T-helper 22 cell (primary cell): ENCODE data around the gene ARID4B.
"Not testable (repeated sequence)": the region's sequence is repeated elsewhere in the genome, so short reads cannot be mapped to it uniquely, and the experiment has no call there.

Experiments used
- DNase-seq: peaks from one replicate; pipeline ENCODE4 v3.0.0-alpha.2; 2020; ENCODE audit warnings: low read depth

ARID4B gene

GRCh38 chr1:235298758-235299157 is 29.2 kb downstream of the ARID4B start:
- no peak for DNase-seq

DNA sequence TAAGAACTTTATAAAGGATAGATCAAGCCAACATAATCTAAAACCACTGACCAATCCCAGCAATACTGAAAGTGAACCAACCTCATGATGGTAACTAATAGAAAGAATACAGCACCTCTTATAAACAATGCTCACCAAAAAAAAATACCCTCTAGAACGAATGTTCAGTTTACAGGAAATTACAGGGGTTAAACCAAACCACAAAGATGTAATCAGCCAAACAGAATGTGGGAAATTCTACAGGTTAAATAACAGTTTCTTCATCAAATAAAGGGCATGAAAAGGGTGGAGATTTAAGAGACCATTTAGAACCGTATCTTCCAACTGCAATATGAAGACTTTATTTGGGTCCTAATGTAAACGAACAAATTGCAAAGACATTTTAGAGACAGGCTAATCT is 30.4 kb downstream of the ARID4B start:
- no peak for DNase-seq

DNA sequence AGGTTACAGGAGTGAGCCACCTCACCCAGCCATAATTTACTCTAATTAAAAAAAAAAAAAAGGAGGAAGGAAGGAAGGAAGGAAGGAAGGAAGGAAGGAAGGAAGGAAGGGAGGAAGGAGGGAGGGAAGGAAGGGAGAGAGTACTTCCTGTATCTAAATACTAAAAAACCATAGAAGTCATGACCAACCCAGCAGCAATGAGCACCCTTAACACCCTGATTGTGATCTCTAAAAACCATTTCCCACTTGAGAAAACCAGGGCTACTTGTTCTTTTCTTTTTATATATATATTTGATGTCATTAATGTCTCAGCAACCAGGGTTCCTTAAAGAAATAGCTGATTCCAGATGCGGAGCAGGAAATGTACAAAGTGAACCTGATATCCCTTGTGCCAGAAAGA is 31.2 kb downstream of the ARID4B start:
- no peak for DNase-seq

DNA sequence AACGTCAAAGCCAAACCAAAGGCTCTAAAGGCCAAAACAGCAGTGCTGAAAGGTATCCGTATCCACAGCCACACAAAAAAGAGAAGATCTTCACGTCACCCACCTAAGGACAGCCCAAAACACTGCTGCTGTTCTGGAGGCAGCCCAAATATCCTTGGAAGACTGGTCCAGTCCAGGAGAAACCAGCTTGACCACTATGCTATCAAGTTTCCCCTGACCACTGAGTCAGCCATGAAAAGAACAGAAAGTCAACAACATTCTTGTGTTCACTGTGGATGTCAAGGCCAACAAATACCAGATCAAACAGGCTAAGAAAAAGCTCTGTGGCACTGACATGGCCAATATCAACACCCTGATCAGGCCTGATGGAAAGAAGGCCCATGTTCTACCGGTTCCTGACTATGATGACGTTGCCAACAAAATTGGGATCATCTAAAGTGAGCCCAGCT is 32.1 kb downstream of the ARID4B start:
- DNase-seq: no peak

DNA sequence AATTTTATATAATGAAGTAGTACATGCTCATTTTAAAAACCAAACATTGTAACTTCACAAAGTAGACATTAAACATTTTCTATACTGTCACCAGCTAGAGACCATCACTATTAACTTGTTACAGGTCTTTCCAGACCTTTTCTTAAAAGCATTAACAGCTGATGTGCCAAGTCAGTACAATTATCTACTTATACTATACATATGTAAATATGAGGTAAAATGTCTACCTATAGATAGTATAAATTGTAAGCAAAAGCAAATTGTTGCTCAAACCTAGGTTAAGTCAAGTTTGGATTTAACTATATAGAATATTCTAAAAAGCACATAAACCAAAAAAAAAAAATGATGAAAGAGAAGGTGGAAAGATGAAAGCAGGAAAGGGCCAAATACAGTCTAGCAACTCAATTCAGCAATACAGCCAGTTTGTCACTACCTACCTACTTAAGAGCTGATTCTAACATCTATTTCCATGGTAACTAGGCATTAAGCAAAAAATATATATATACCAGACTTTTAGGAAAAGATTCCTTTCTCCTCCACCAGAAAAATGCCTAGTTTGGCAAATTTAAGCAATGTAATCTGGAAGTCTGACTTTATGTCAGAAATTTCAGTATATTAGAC is 34.5 kb downstream of the ARID4B start:
- DNase-seq: no peak

- DNase-seq: no peak
These were observed 35.2 kb downstream of the ARID4B start for GRCh38 chr1:235292790-235293189.

GRCh38 chr1:235291599-235292091 is 36.3 kb downstream of the ARID4B start:
- no peak for DNase-seq

DNA sequence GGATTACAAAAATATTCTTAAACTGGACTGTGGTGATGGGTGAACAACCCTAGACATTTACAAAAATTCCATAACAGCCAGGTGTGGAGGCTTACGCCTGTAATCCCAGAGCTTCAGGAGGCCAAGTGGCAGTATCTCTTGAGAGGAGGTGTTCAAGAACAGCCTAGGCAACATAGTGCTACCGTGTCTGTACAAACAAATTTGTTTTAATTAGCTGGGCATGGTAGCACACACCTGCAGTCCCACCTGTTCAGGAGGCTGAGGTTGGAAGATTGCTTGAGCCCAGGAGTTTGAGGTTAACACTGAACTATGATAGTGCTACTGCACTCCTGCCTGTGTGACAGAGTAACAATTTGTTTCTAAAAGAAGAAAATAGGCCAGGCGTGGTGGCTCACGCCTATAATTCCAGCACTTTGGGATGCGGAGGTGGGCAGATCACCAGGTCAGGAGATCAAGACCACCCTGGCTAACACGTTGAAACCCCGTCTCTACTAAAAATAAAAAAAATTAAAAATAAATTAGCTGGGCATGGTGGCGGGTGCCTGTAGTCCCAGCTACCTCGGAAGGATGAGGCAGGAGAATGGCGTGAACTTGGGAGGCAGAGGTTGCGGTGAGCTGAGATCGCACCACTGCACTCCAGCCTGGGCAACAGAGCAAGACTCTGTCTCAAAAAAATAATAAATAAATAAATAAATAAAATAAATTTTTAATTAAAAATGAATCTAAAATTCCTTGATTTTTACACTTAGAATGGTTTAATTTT is 37.1 kb downstream of the ARID4B start:
- no peak for DNase-seq

- no peak for DNase-seq
These were observed 37.9 kb downstream of the ARID4B start for GRCh38 chr1:235289859-235290739.

GRCh38 chr1:235287208-235287882 is 40.6 kb downstream of the ARID4B start:
- no peak for DNase-seq

- DNase-seq: no peak
These were observed 41.3 kb downstream of the ARID4B start for GRCh38 chr1:235286667-235287066.

GRCh38 chr1:235284231-235284769 is 43.7 kb downstream of the ARID4B start:
- no peak for DNase-seq

- not testable (repeated sequence) for DNase-seq
These were observed 44.3 kb downstream of the ARID4B start for GRCh38 chr1:235283636-235284035.

- DNase-seq: no peak
These were observed 47.5 kb downstream of the ARID4B start for GRCh38 chr1:235280467-235280866.

- no peak for DNase-seq
These were observed 48.3 kb downstream of the ARID4B start for GRCh38 chr1:235279694-235280093.

GRCh38 chr1:235278915-235279292 is 49.1 kb downstream of the ARID4B start:
- no peak for DNase-seq

DNA sequence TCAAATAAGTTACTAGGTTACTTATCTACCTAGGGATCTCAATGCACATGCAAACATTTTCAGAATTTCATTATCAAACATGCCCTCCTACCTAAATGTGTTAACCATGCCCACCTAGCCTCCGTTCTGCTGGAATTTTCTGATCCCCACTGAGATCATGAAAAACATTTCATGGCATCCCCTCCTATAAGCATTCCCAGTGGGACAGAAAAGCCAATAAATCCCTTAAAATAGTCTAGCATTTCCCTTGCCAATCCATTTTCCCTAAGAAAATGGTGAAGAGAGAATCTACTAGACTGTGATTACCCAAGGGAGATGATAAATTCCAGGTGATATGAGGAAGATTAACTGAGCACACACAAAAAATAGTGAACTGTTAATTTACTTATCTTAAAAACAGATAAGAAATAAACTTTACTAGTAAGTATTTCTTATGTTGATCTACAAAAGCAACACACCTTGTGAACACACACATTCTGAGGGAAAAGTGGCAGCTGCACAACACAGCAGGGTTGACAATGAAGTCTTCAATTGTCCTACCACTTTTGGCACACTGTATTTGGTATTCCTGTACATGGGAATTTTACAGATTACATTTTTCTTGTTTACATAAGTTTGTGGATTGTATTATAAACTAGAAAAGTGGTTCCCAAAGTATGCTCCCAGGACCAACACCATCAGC is 49.6 kb downstream of the ARID4B start:
- DNase-seq: no peak

DNA sequence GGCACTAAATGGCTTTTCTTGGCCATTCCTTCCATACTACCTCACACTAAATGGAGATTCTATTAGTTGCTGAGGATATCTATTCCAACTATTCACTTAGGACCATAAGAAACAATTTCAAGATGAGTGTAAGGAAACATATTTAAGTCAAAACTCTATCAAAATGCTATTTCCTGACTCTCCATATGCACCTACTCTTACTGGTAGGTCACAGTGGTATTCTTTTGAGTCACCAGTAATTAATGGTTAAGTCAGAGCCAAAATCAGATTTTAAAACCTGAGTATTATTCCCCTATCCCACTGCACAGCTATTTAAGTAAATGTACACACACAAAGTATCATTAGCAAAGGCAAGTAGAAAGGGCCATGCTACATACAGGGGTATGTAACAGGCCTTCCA is 50.3 kb downstream of the ARID4B start:
- no peak for DNase-seq

GRCh38 chr1:235275836-235276235 is 52.1 kb downstream of the ARID4B start:
- no peak for DNase-seq

GRCh38 chr1:235275223-235275622 is 52.8 kb downstream of the ARID4B start:
- DNase-seq: no peak

DNA sequence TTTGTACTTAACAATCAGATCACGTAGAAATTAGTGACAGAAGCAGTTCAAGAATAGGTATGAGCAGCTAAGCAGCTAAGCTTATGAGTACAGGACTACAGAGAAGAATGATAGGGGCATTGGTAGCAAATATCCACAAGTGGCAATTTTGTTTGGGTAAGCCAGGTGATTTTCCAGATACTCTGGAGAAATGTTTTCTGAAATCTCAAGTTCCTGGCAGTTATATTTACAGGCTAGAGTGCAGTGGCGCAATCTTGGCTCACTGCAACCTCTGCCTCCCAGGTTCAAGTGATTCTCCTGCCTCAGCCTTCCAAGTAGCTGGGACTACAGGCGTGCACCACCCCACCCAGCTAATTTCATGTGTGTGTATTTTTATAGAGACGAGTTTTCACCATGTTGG is 55.1 kb downstream of the ARID4B start:
- no peak for DNase-seq
